Endometrial microvascular endothelial cells (primary cell): Measurements from ENCODE around the gene TP53AIP1. TPM values are rescaled to one million over a fixed set of nuclear protein-coding genes. Genes with fewer than 3 reads are reported as not detected.

Source experiments
- in situ Hi-C: cut with HindIII; loops from 2 replicates; pipeline ENCODE4 v1.10.0; 2017; ENCODE audit warnings: low sequenced_read_pairs, low pct_unique_long_range_greater_than_20kb; ENCODE audit errors: inconsistent ontology term
- total RNA-seq: library from RNA; depleted of rRNA; stranded (reverse); fragments of >200 nt; gene quantifications from one replicate; pipeline ENCODE4 v1.2.3, GENCODE V29; 2015; ENCODE audit errors: inconsistent ontology term

Gene TP53AIP1, protein sequence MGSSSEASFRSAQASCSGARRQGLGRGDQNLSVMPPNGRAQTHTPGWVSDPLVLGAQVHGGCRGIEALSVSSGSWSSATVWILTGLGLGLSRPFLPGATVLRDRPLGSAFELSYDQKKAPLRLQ
- total RNA-seq, result not detected

DNA sequence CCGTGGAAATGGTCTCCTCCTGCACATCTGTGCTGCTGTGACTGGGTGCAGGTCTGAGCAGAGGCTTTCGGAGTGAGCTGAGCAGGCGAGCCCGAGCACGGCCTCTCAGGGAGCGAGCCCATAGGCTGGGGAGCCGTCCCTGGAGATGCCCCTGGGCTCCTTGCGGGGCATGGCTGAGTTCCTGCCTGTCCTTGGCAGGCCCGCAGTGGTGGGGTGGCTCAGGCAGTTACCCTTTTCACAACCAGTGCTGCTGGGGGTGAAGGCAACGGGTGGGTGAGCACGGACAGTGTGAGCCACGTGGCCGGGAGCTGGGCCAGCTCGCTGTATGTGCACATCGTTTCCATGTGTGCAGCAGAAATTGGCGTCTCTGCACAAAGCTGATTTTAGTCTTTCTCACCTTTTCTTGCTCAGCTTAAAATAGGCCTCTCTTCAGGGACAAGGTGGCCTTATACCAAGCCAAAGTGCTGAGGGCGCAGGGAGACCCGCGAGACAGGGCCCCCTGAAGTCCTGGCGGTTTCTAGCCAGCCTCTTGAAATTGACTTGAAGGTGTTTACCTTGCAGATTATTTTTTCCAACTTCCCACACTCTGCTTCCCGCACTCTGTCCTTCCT is at the start of gene TP53AIP1:
Gene TP53AIP1, minus strand, starts transcription at position 55 of the 611 bp plus-strand sequence. CDS start 5,053 bp downstream, outside the sequence.
- in situ Hi-C loops, result no loop called here

DNA sequence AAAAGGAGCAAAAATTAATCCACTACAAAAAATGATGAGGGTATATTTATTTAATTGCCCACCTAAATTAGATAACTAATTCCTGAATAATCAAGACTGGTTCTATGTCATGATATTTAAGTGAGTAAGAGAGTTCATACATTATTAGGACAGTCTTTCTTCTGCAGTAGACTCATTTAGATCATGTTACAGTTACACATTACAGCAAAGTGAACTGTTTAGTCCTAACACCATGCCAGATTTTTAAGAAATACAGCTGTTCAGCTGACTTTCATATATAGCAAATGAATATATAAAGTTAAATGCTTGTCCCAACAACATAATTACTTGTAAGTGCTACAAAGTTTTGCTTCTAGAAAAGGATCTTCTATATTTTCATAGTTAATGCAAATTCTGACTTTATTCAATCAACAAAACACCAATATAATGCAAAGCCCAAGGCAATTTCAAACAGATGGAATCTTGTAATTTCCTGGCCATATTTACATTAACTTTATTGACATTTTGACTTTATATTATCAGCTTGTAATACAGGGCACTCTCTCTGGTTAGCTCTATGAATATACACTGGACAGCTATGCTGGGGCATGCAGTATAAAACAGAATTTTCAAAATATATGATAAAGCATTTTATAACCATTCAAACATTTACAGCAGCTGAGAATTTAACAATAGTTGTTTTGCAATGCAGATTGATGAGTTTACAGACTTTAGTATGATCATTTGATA is 45.7 kb upstream of the TP53AIP1 start:
- in situ Hi-C loops, result no loop called here

DNA sequence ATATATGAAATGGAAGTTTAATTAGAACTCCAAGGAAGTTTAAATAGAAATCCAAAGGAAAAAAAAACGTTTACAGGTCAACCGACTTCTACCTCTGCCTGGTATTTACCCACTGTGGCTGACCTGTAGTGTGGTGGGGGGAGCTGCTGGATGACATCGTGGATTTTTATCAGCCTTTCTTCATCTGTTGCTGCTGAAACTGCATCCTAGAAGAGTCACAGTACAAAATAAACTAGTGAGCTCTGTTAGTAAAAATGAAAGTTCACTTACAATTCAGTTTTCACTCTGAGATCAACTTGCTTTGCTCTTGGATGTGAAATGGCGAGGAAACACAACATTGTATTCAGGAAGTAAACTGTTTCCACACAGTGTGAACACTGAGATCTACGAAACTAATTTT is 43.2 kb upstream of the TP53AIP1 start:
- in situ Hi-C loops, result no loop called here

DNA sequence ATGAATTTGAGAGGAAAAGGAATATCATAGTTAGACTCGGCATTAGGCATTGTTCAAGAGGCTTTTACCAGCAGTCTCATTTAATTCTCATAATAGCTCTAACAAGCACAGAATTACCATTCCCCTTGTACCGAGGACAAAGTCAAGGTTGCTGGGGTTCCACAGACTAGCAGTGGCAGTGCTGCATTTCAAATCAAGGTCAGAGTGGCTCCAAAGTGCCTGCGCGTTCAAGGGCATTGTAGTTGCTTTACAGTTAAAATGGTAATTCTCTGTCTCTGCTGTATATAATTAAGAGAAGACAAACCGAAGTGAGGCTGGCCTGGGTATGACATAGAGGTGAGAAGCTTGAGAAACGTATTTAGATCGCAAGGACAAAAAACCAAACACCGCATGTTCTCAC is 40.4 kb upstream of the TP53AIP1 start:
- in situ Hi-C loops, result no loop called here

DNA sequence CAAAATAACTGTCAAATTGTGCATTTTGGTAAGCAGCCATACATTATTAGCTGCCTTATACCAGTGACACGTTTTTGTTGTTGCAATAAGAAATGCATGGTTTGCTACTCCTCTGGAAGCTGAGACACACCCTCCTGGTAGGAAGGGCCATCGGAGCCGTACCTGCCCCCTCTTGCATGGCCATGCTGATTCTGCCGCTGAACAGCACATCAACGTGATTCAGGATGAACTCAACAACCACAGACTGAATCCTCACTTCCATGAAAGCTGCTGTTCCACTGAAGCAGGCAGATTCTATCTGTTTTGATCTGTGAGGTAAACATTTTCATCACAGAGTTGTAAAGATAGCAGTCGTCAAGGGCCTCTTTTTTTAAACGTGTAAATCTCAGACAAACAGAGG is 38.6 kb upstream of the TP53AIP1 start:
- in situ Hi-C loops, result no loop called here

DNA sequence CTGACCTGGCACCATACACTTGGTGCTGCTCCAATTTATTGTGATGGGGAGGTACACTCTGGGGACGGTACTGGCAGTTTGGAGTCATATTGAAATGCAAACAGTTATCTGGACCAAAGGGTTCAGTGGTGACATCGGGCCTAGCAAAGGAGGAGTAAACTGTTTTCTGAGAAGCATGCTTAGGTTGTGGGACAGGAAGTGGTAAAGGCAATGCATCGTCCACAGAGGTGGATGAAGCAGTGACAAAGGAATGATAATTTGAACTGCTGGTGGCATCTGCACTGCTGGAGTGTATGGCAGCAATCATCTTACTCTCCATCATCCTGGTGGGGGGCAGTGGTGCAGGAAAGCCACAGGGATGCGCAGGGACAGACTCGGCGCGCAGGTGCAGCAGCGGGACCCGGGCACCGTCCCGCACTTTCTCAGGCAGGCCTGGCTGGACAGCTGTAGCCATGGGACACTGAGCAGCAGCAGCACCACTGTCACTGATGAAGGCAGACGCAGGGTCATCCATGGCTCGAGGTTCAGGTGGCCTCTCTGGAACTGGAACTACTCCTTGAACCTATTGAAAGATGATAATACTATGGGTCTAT is 28.0 kb upstream of the TP53AIP1 start:
- in situ Hi-C loops, result no loop called here

DNA sequence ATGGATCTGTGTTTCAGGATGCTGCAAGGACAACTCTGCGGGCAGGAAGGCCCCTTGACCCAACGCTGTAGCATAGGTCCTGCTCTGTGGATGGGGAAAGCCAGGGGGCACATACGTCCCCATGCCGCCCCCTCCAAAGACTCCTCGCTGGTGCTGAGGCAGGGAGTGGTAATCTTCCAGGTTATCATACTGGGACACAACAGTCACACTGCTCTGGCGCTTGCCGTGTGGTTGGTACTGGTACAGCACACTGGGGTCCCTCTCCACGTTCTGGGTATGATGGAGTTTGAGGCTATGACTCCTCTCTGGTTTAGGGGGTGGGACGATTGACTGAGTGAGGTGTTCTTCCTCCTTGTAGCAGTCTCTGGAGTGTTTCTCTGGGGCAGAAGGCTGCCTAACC is 26.2 kb upstream of the TP53AIP1 start:
- in situ Hi-C loops, result no loop called here

DNA sequence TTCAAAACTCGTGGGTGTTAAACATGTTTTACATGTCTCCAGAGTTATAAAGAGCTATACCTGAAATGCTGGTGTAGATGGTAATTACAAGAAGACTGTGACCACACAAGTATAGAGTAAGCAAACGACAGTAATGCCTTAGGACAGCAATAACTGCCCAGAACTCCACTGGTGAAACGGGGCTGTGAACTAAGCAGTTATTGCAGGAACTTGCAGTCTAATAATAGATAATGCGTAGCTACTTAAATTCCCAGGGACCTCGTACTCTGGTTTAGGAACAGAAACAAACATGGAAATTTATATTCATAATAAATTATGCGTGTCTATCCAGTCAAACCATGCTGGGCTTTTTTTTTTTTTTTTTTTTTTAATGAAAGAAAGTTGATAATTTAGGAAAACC is 24.9 kb upstream of the TP53AIP1 start:
- in situ Hi-C loops, result no loop called here

DNA sequence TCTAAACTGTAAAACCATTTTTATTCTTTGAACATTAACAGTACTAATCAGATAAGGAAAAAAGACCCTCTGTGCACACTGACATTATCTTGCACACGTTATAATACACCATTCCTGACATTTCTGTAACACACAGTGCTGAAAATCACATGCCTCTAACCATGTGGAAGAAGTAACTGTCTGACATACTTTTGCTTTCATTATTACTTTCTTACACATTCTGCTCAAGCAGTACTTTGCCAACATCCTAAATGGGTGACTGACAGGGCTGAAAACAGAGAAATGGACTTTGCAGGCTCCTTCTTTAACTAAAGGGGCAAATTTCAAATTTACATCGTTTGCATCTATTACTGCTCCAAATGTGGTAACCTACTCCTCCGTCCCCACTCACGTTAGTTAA is 22.8 kb upstream of the TP53AIP1 start:
- in situ Hi-C loops, result no loop called here

DNA sequence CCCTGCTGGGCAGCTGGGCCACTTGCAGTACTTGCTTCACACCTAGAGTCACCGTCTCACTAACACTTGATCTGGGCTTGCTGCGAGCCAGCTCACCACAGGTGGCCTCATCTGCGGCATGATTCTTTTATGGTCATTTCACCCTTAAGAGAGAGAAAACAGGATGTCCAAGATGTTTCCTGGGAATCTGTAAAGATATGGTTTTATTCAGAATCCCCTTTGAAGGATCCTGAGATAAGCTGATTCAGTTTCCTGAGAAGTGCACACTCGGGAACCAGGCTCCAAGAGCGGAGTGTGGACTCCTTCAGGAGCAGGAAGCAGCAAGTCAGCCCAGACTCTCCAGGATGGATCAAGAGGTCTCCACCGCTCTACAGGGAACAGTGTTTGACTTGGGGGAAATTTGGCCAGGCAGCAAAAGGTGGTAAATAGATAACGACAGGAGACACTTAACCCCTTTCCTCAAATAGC is 21.8 kb upstream of the TP53AIP1 start:
- in situ Hi-C loops, result no loop called here

DNA sequence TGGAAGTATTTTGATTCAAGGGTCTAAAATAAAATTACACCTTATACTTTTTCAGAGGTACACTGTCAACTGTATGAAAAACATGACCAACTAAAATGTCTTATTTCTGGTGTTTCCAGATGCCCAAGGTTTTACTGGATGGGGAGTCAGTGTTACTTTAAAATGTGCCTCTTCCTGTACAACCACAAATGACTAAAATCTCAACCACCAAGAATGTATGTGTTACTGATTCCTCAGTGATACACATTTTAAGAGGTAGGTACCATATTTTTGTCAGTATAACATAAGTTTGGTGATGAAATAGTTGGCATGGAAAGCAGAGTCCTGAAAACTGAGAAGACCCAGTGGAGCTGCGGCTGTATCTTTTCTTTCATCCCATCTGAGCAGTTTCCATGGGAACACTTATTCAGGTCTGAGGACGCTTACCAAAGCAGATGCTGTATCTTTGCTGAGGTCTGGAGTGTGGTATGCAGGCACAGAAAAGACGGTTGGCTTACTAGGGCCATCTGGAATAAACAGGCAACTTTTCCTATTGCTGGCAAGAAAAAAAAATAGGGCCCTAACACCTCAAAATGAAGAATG is 21.2 kb upstream of the TP53AIP1 start:
- in situ Hi-C loops, result no loop called here

DNA sequence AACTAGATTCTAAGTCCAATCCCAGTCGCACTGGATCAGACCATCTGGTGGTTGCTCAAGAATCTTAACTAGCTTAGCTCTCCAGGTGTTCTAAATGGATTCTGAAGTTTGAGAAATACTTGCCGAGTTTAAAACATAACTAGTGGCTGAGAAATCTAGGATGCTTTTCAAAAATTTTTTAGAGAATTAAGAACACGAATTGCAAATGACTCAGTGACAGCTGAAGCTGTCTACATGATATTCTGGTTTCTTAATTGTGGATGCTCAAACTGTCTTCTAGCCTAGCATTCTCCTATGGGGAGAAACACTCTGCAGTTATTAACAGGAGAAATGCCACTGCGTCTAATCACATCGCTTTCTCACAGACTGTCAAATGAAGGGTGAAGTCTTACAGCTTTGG is 20.2 kb upstream of the TP53AIP1 start:
- in situ Hi-C loops, result no loop called here

DNA sequence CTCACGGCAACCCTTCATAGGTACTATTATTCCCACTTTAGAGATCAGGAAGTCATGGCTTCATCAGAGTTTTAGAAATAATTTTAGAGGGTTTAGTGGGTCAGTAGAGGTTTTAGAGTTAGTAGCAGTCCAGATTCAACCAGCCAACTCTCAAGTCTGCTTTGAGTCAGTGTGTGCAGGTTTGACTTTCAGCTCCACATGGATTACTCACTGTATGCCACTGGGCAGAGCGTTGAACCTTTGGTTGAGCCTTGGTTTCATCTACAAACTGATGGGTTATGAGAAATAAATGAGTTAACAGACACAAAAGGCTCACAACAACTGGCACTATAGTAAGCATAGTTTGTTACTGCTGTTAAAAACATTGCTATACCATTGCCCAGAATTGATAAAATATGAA is 19.0 kb upstream of the TP53AIP1 start:
- in situ Hi-C loops, result no loop called here

DNA sequence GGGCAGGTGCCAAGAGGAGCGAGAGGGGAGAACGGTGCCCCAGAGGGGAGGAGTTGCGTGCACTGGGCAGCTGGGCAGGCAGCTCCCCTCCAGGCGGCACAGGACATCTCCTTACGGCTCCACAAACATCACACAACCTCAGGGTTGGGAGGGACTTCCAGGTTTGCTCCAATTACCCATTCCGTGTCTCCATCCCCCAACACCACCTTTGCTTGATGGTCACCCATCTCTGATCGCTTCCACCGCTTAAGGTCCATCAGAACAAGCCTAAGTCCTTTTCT is 14.5 kb upstream of the TP53AIP1 start:
- in situ Hi-C loops, result no loop called here

DNA sequence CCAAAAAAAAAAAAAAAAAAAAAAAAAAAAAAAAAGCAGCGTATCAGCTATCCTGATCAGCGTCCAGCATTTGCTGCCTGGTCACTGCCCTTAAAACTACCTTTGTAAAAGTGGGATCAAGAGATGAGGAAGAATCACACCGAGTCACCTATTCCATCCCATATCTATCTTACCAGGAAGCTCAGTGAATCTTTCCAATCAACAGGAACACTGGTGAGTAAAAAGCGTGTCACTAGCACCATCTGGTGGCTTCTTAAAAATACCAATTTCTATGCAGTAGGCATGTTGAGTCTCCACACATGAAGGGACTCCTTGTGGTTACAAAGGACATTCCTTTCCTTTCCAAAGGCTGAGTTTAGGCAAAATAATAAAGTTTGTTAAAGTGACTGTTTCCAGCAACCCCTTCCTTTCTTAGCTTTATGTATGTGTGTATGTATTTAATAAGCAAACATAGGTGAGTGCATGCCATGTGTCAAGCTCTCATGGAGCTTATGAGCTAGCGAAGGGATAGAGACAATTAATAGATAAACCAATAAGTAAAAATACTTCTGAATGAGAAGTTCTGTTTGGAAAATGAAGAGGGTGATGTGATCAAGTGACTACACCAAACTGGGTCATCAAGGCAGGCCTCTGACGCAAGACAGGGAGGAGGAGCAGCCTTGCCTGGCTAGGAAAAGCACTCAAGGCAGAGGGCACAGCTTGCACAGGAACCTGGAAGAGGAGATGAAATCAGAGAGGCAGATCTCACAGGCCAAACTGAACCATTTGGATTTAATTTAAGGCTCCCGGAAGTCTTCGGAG is 13.9 kb upstream of the TP53AIP1 start:
- in situ Hi-C loops, result no loop called here

DNA sequence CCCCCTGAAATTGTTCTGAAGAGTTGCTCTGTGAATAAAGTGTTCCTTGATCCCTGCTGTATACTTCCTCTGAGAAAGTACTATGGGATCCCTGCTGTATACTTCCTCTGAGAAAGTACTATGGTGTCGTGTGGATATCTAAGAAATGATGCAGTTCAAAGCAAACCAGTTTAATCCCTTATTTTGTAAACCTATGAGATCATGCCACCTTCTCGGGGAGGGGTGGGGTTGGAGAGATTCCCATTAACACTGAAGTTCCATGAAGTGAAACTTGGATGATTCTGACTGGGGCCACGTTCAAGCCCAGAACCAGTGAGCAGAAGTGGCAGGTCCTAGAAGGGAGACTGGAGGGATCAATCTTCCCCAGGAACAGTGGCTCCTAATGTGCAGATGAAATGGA is 13.0 kb upstream of the TP53AIP1 start:
- in situ Hi-C loops, result no loop called here

DNA sequence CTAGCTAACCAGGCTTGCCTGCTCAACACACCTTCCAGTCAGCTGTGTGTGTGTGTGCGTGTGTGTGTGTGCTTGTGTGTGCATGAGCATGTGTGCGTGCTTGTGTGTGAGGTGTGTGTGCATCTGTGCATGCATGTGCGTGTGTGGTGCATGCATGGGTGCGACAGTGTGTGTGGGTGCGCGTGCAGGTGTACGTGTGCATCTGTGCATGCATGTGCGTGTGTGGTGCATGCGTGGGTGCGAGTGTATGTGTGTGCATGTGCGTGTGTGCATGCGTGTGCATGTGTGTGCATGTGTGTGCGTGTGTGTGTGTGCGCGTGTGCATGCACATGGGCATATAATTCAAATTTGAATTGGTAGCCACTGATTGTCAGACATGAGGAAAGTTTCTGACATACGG is 10.5 kb upstream of the TP53AIP1 start:
- in situ Hi-C loops, result no loop called here

DNA sequence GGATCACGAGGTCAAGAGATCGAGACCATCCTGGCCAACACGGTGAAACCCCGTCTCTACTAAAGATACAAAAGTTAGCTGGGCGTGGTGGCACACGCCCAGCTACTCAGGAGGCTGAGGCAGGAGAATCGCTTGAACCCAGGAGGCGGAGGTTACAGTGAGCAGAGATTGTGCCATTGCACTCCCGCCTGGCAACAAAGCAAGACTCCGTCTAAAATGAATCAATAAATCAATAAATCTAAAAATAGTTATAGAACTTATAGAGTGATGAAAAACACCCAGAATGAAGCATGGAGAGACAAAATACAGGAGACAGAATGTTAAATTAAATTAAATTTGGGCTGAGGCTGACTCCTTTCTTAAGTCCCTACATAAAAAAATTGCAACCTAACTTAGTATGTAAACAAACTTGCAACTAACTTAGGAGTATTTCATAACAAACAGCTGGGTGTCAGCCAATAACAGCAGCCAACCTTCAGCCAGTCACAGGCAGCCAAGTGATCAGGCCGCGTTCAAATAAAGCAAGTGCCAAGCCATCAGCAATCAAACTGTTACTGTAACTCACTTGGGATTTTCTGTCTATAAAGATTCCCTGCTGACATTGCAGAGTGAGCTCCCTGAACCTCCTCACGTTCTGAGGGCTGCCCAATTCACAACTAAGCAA is 7.3 kb upstream of the TP53AIP1 start:
- in situ Hi-C loops, result no loop called here

DNA sequence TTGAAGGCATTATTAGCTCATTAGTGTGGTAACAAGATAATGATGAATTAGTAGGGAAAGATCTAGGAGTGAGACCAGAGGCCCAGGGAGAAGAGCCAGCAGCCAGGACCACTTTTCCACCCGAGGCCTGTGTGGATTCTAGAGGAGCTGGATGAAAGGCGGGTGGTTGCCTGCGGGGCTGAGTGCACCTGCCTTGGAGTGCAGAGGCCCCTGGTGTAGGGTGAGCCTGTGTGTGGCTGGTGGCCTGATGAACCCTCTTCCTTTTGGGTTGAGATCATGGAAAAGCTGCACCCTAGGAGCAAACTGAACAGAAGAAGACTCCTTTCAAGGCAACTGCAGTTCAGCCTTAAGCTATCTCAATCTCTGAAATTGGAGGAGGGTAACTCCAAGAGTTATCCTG is 5.9 kb upstream of the TP53AIP1 start:
- in situ Hi-C loops, result no loop called here
